Panc1 (cell line): ENCODE results near the gene BRAT1. TPM values are rescaled to one million over a fixed set of nuclear protein-coding genes. Genes with fewer than 3 reads are reported as not detected.

Experiments
- ATAC-seq: fragments of 200-7000 bp; cut with Tn5 transposase; 2 replicates; pipeline ENCODE4 v1.9.1; 2020; ENCODE audit warnings: mild to moderate bottlenecking, moderate library complexity
- BruUV-seq: library from RNA; stranded (reverse); fragments of 400-500 nt; replicated peaks from 2 replicates; lab custom pipeline; 2021; lab: Mats Ljungman, UMichigan
- CTCF ChIA-PET: fragments of 300-600 bp; sonication (Branson Sonifier 250); formaldehyde crosslinking; loops from one replicate; lab custom pipeline; 2022; ENCODE audit warnings: antibody characterized with exemption; lab: Charles Lee
- POLR2A ChIA-PET: fragments of 300-600 bp; sonication (Branson Sonifier 250); formaldehyde crosslinking; loops from one replicate; lab custom pipeline; 2022; ENCODE audit warnings: antibody characterized with exemption; lab: Charles Lee
- DNase-seq: peaks from one replicate; pipeline ENCODE4 v3.0.0-alpha.2; 2010; ENCODE audit warnings: low read depth, low spot score
- H3K27ac ChIP-seq: 2 replicates; pipeline ENCODE4 v1.5.1; 2011; ENCODE audit warnings: mild to moderate bottlenecking, low read length, inconsistent platforms
- H3K27me3 ChIP-seq: fragments of 200-500 bp; sonication (Bioruptor generic); 2 replicates; pipeline ENCODE4 v1.6.0; 2014; ENCODE audit warnings: low read length, inconsistent platforms; ENCODE audit not compliant: control insufficient read depth, insufficient read depth
- H3K36me3 ChIP-seq: fragments of 200-500 bp; sonication (Bioruptor generic); 2 replicates; pipeline ENCODE4 v1.5.1; 2014; ENCODE audit warnings: inconsistent platforms, mild to moderate bottlenecking, low read length, moderate library complexity; ENCODE audit not compliant: control insufficient read depth, insufficient read depth
- H3K4me1 ChIP-seq: 2 replicates; pipeline ENCODE4 v1.5.1; 2011; ENCODE audit warnings: inconsistent platforms, mild to moderate bottlenecking, low read length, moderate library complexity; ENCODE audit not compliant: control insufficient read depth, insufficient read depth
- H3K4me3 ChIP-seq, 2 experiments: 2 replicates each; pipeline ENCODE4 v1.5.1; 2011 to 2012; ENCODE audit warnings: low read depth in 2 of 2, low read length in 2 of 2, mild to moderate bottlenecking in 2 of 2, inconsistent platforms in 1 of 2, moderate library complexity in 1 of 2
- H3K9me3 ChIP-seq: fragments of 200-500 bp; sonication (Bioruptor generic); 2 replicates; pipeline ENCODE4 v1.5.1; 2014; ENCODE audit warnings: low read depth, mild to moderate bottlenecking, inconsistent platforms, low read length, moderate library complexity; ENCODE audit not compliant: control insufficient read depth, insufficient read depth
- POLR2AphosphoS5 ChIP-seq: IDR thresholded peaks from 2 replicates; pipeline ENCODE4 v1.6.1; 2012; ENCODE audit warnings: mild to moderate bottlenecking, low read depth, low read length, moderate library complexity
- SIN3A ChIP-seq: IDR thresholded peaks from 2 replicates; pipeline ENCODE4 v1.6.1; 2012; ENCODE audit warnings: low read depth, mild to moderate bottlenecking, low read length, moderate library complexity, borderline replicate concordance; ENCODE audit not compliant: insufficient read depth
- TCF7L2 ChIP-seq: IDR thresholded peaks from 2 replicates; pipeline ENCODE4 v1.6.1; 2011; ENCODE audit warnings: mild to moderate bottlenecking, low read depth, low read length, inconsistent platforms
- in situ Hi-C: cut with HindIII; loops from 2 replicates; pipeline ENCODE4 v1.10.0; 2016; ENCODE audit warnings: low sequenced_read_pairs, low pct_unique_long_range_greater_than_20kb
- intact Hi-C: fragments of 100-400 bp; cut with micrococcal nuclease; formaldehyde crosslinking; loops from one replicate; pipeline ENCODE4 v1.10.0; 2022; ENCODE audit not compliant: unreplicated experiment
- total RNA-seq: library from RNA; stranded (reverse); gene quantifications from one replicate; pipeline ENCODE4 v1.2.1, GENCODE V29; 2021; ENCODE audit not compliant: unreplicated experiment
- TF ChIP-seq, protein P1 (sequence below): fragments of 450-650 bp; IDR thresholded peaks from 2 replicates; pipeline ENCODE4 v1.5.1; 2017; ENCODE audit warnings: mild to moderate bottlenecking
- TF ChIP-seq, protein P2 (sequence below), 2 experiments: IDR thresholded peaks; 2 replicates each; pipeline ENCODE4 v1.6.1; 2011 to 2012; ENCODE audit warnings: low read depth in 2 of 2, control low read depth in 1 of 2, low read length in 1 of 2, mild to moderate bottlenecking in 1 of 2, moderate library complexity in 1 of 2; ENCODE audit not compliant: insufficient read depth in 1 of 2

The BRAT1 gene
- total RNA-seq, 1 experiment from 2014 or later: 76.9 TPM

DNA sequence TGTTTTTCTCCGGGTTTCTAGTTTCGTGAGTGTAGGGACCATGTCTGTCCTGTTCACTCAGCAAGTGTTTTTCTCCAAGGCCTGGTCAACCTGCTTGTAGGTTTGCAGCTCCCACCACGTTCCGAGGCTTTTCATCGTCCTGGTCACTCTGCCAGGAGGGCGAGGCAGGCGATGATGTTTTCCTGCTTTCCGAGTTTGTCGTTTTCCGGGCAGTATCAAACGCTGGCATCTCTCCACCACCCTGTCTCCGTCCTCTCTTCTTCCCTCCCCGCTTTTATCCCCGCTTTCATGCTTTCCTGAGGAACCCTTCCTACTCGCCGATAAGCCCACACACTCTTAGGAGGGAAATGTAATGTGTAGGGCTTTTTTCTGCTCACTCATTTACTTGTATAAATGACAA is 14.7 kb upstream of the BRAT1 start:
- in situ Hi-C loops: no loop called here
- H3K4me3 ChIP-seq: no peak overlapping the region
- H3K27me3 ChIP-seq: no peaks in the 10 kb centered on the region
- POLR2A ChIA-PET: no interaction called here
- ATAC-seq (no peak), DNase-seq (no peak)
- no peak overlapping the region for H3K27ac ChIP-seq
- CTCF ChIA-PET: no interaction called here
- no peaks in the 10 kb centered on the region; the same call in 1 of the 2 replicates for H3K36me3 ChIP-seq
- TF ChIP-seq SIN3A (no peak), TCF7L2 (no peak), POLR2AphosphoS5 (no peak)
- TF ChIP-seq, protein P1, sequence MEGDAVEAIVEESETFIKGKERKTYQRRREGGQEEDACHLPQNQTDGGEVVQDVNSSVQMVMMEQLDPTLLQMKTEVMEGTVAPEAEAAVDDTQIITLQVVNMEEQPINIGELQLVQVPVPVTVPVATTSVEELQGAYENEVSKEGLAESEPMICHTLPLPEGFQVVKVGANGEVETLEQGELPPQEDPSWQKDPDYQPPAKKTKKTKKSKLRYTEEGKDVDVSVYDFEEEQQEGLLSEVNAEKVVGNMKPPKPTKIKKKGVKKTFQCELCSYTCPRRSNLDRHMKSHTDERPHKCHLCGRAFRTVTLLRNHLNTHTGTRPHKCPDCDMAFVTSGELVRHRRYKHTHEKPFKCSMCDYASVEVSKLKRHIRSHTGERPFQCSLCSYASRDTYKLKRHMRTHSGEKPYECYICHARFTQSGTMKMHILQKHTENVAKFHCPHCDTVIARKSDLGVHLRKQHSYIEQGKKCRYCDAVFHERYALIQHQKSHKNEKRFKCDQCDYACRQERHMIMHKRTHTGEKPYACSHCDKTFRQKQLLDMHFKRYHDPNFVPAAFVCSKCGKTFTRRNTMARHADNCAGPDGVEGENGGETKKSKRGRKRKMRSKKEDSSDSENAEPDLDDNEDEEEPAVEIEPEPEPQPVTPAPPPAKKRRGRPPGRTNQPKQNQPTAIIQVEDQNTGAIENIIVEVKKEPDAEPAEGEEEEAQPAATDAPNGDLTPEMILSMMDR: no peak
- TF ChIP-seq, protein P2, sequence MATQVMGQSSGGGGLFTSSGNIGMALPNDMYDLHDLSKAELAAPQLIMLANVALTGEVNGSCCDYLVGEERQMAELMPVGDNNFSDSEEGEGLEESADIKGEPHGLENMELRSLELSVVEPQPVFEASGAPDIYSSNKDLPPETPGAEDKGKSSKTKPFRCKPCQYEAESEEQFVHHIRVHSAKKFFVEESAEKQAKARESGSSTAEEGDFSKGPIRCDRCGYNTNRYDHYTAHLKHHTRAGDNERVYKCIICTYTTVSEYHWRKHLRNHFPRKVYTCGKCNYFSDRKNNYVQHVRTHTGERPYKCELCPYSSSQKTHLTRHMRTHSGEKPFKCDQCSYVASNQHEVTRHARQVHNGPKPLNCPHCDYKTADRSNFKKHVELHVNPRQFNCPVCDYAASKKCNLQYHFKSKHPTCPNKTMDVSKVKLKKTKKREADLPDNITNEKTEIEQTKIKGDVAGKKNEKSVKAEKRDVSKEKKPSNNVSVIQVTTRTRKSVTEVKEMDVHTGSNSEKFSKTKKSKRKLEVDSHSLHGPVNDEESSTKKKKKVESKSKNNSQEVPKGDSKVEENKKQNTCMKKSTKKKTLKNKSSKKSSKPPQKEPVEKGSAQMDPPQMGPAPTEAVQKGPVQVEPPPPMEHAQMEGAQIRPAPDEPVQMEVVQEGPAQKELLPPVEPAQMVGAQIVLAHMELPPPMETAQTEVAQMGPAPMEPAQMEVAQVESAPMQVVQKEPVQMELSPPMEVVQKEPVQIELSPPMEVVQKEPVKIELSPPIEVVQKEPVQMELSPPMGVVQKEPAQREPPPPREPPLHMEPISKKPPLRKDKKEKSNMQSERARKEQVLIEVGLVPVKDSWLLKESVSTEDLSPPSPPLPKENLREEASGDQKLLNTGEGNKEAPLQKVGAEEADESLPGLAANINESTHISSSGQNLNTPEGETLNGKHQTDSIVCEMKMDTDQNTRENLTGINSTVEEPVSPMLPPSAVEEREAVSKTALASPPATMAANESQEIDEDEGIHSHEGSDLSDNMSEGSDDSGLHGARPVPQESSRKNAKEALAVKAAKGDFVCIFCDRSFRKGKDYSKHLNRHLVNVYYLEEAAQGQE (IDR thresholded peaks at IDR 0.05; ENCODE audit: insufficient read depth in 1 of 2, low read depth in 2 of 2, low read length in 1 of 2): no peak
- no TSS peak for BruUV-seq
- intact Hi-C loops: no loop called here
- no peaks in the 10 kb centered on the region for H3K9me3 ChIP-seq
- peaks cover 6% of the 10 kb centered on the region; the same call in 1 of the 2 replicates for H3K4me1 ChIP-seq

DNA sequence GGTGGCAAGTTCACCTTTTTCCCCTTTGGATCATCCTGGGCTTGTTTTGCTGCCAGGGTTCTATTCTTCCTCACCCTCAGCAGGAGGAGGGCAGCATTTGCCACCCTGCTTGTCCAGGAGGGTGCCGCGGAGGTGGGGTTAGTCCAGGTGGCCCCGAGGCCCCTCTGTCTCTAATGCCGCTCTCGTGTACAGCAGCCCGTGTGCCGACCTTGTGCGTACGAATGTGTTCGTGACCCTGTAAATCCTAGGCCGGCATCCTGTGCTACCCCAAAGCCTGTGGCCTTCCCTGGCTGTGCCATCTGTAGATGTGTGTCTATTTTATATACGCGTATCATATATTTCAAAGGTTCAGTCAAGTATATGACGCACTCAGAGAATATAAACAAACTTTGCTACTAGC is 14.1 kb upstream of the BRAT1 start:
- ATAC-seq (no peak), DNase-seq (no peak)
- Histone ChIP-seq H3K27ac (no peak overlapping the region), H3K4me3 (no peak overlapping the region), H3K4me1 (peaks cover 6% of the 10 kb centered on the region; the same call in 1 of the 2 replicates), H3K36me3 (no peaks in the 10 kb centered on the region; the same call in 1 of the 2 replicates), H3K27me3 (no peaks in the 10 kb centered on the region), H3K9me3 (no peaks in the 10 kb centered on the region)
- BruUV-seq: no TSS peak
- ChIA-PET CTCF (no interaction called here), POLR2A (no interaction called here)
- in situ Hi-C loops: no loop called here
- intact Hi-C loops: no loop called here
- TF ChIP-seq TCF7L2 (no peak), SIN3A (no peak), POLR2AphosphoS5 (no peak)
- TF ChIP-seq, protein P1: no peak
- TF ChIP-seq, protein P2 (IDR thresholded peaks at IDR 0.05; ENCODE audit: insufficient read depth in 1 of 2, low read depth in 2 of 2, low read length in 1 of 2): no peak
